GM18867 (cell line): ENCODE measurements around the gene SLC26A8.
A peak's percentile ranks its signal among the peaks of the same experiment; 100 is the strongest.
"Not testable (repeated sequence)": the region's sequence is repeated elsewhere in the genome, so short reads cannot be mapped to it uniquely, and the experiment has no call there.

Experiments
- ATAC-seq: cut with Tn5 transposase; IDR thresholded peaks from one replicate; pipeline ENCODE4 v1.9.1; 2021; ENCODE audit warnings: mild to moderate bottlenecking, moderate library complexity; ENCODE audit not compliant: unreplicated experiment

Gene SLC26A8

GRCh38 chr6:36018339-36018738, 6.1 kb downstream of the SLC26A8 start:
- ATAC-seq, result no peak

DNA sequence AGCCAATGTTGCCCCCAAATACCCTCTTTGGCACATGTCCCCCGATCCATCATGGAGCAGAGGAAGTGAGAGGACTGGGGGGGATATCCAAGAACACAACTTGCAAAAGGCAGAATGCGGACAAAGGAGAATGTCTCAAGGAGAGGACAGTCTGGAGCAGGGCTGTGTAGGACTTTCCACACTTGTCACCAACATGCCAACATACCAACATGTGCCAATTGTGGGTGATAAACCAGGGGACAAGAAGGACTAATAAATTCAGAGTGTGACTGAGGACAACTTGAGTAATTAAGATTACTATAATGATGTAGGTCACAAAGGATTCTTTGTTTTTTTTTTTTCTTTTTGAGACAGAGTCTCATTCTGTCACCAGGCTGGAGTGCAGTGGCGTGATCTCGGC, 8.8 kb downstream of the SLC26A8 start:
- ATAC-seq, result no peak

DNA sequence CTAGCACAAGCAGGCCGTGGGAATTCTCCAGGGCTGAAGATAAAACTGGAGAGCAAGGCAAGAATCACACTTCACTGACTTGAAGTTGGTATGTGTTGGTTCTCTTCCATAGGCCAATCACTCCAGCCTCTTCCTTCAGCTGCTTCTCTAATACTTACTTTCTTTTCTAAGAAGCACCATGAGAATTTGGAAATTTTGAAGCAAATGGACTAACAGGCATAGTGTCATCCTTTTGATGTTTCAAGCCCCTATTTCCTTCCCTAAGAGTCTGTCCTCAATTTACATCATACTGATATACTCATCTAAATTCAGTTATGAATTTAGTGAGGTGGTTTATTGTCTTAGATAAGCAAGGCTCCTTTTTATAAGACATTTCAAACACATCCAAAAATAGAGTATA, 24.0 kb downstream of the SLC26A8 start:
- no peak for ATAC-seq

DNA sequence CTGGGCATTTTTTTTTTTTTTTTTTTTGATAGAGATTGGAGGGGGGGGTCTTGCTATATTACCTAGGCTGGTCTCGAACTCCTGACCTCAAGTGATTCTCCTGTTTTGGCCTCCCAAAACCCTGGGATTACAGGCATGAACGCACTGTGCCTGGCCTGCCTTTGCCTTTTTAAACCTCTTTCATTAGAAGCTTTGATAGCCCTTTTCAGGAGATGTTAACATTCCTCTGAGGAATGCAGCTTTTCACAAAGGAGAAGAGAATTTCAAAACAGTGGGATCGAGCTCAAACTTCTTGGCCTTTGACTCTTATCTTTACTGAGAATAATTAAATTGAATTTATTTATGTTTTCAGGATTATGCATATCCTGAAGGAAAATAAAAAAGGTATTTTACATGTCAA, 31.3 kb downstream of the SLC26A8 start:
- ATAC-seq, result no peak

DNA sequence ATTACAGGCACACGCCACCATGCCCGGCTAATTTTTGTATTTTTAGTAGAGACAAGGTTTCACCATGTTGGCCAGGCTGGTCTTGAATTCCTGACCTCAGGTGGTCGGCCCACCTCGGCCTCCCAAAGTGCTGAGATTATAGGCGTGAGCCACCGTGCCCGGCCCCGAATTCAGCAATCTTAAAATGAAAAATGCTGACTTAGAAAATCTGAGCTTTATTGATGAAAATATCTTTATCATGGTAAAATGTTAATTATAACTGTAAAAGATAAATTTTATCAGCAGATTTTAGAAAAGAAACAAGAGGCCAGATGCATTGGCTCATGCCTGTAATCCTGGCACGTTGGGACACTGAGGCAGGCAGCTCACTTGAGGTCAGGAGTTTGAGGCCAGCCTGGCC, 36.4 kb downstream of the SLC26A8 start:
- ATAC-seq, result not testable (repeated sequence)

- ATAC-seq, result no peak
Measured at GRCh38 chr6:35984701-35985100, 39.7 kb downstream of the SLC26A8 start.

DNA sequence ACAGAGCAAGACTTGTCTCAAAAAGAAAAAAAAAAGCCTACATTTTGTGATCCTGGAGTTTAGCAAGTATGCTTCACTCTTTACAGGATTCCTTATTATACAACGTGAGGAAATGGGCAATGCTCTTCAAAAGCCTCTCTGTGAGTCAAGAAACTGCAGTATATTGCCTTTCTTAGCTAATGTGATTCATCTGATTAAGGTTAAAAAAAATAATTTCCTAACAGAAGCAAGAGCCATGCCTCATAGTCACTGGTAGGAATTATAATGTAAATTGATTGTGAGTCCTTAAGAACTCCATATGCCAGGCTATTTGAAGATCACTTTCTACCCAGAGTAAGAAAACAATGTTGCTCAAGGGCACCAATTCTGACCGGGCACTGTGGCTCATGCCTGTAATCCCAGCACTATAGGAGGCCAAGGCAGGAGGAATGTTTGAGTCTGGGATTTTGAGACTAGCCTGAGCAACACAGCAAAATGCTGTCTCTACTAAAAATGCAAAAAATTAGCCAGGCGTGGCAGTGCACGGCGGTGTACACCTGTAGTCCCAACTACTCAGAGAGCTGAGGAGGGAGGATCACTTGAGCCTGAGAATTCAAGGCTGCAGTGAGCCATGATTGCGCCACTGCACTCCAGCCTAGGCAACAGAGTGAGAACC, 43.3 kb downstream of the SLC26A8 start:
- ATAC-seq, result no peak

- ATAC-seq, result not testable (repeated sequence)
Measured at GRCh38 chr6:35980126-35980525, 44.3 kb downstream of the SLC26A8 start.

DNA sequence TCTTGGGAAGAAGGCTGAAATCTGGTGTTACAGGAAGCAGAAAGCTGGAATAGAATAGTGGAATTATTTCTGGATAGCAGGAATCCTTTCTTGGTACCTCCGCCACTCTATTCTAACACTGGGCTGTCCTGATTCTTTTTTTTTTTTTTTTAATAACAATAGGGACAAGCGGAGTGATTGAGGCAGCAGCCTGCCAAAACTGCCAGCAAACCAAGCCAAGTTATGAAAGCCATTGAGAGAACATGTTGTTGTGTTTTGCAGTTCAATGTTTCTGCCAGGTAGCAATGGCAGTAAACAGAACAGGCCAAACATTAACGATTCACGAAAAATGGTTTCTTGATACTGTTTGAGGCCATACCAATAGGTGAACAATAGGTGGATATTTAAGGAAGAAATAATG, 47.1 kb downstream of the SLC26A8 start:
- ATAC-seq, result no peak

DNA sequence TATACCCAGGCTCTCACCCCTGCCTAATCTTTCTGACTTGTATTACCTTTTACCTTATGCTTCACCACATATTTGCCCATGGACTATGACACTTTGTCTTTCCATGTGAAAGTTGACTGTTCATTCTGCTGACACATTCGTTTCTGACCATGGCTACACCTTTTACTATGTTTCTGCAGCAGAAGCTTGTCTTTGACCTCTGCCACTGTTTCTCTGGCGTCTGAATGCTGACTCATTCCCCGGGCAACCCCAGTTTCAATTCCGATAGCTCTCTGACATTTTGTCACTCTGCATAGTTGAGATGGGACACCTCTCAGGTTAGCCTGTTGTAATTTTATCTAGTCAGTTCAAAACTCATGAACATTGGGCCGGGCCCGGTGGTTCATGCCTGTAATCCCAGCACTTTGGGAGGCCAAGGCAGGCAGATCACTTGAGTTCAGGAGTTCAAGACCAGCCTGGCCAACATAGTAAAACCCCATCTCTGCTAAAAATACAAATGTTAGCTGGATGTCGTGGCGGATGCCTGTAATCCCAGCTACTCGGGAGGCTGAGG, 50.7 kb downstream of the SLC26A8 start:
- ATAC-seq, result peak; percentile 93

DNA sequence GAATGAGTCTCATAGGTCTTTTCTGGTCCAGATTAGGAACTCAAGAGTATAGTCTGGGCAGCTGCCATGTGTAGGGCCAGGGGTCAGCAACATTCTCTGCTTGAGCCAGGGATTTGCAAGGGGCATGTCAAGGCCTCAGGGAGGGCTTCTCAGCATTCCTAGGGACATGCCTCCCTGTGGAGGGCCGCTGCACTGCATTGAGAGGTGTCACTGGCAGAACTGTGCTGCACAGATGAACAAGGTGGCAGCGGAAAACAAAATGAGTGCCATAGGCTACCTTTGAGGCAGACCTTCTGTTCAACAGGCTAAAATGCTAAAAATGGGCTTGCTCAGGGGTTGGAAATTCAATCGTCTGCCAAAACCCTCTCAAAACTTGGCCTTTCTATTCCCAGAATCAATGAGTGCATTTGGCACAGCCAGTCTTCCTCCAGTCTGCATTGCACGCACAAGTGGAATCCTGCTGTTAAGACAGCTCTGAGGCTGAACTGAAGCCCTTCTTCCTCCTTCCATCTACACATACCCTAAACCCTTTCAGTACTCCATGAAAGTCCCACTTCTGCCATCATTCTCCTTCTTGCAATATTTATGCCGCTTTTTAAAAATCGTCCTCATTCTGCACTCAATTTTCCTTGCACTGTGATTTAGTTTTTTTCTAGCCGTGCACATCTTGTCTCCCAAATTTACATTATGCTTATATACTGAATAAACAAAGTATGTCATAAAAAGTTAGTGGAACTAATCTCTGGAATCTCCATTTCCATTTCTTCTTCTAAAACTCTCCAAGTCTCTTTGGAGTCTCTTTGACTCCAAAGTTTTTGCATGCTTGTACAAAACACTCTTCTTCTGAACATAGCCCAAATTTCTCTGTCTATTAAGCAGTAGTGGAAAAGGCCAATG, 51.7 kb downstream of the SLC26A8 start:
- no peak for ATAC-seq

DNA sequence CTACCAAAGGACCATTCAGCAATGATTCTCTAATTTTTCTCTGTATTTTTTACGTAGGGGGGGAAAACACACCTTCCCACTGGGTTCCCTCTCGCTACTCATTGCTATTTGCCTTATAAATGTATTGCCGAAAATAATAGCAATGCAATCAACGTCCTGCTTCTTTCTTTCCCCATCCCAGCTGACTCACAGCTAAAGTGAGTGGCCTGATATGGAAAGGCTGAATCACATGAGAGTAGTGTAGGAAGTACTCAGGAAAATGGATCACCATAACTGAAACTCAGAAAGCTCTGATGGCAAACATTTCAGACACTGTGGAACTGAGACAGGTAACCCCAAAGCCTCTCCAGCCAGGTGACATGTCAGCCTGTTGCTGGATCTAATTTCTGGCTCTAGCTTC, 54.3 kb downstream of the SLC26A8 start:
- ATAC-seq, result no peak

- ATAC-seq, result no peak
Measured at GRCh38 chr6:35969646-35970045, 54.8 kb downstream of the SLC26A8 start.

DNA sequence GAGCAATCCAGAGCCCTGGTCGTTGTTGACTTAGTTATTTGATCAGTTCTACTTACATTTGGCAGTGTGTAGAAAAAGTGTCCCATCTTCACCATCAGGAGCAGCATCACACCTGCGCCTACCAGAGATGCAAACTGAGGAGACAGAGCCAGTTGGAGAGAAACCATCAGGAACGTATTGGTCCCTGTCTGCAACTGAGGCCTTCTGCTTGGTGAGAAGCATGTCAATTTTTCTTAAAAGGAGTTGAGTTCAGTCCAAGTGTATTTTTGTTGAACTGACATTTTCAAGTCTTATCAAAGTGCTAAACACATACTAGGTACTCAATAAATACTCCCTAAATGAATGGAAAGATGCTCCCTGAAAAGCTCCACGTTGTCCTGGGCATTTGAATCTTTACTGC, 55.6 kb downstream of the SLC26A8 start:
- ATAC-seq, result no peak

DNA sequence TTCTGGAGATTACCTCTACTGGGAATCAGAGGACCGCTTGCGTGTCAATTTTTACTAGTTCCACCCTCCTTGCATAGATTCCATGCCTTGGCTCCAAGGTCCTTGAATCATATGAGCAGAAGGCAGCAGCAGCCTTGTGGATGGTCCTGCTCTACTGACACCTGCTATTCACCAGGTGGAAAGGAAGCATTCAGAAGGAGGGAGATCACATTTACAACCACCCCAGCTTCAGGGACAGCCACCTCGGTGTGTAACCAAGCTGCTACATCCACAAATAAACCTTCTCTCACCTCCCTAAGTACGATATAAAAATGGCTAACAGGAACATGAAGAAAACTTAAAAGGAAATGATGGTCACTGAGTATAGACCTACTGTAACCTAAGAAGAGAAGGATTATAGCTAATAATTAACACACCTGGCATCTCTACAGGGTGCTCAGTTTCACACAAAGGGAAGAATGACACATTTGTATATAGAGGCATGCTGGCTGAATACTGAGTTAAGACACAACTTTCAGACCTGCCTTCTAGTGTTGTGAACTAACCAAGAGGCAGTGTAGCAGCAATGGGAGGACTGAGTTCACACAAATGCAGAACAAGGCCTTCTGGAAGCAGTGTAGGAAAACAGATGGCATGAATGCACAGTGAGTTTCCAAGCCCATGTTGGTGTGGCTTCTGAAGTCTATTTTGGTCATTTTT, 57.2 kb downstream of the SLC26A8 start:
- no peak for ATAC-seq

DNA sequence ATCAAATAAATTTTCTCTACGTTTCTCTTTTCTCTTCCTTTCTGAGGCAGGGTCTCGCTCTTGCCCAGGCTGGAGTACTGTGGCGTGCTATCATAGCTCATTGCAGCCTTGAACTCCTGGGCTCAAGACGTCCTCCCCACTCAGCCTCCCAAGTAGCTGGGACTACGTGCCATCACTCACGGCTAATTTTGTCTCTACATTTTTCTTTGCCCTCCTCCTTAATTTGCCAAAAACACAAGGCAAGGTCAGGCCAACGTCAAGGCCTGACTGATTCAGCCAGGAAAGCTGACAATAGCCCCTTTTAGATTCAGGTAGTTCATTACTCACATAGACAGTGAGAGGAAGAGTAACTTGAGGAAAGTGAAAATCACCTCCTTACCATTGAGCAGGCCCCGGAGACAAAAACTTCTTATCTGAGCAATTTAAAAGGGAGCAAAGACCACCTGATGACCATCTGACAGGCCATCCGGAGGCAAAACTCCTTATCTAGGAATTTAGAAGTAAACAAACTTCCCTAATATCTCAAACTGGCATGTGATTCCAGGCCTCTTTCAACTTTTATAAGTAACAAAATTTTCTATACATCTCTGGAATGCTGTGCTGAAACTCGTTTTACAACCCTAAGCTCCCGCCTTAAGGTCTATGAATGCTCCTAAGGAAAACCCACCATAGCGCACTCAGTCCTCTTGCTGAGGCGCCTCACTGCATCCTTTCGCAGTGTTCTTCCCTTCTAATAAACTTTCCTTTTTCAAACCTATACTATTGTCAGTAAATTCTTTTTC, 61.5 kb downstream of the SLC26A8 start:
- ATAC-seq, result no peak

GRCh38 chr6:35960187-35960586, 64.3 kb downstream of the SLC26A8 start:
- ATAC-seq, result no peak

DNA sequence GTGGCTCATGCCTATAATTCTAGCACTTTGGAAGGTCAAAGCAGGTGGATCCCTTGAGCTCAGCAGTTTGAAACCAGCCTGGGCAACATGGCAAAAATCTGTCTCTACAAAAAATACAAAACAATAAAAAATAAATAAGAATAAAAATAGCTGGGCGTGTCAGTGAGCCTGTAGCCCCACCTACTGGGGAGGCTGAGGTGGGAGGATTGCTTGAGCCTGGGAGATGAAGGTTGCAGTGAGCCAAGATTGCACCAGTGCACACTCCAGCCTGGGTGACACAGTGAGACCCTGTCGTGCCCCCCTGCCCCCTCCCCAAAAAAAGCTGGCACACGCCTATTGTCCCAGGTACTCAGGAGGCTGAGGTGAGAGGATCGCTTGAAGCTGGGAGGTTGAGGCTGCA, 68.5 kb downstream of the SLC26A8 start:
- ATAC-seq, result no peak

DNA sequence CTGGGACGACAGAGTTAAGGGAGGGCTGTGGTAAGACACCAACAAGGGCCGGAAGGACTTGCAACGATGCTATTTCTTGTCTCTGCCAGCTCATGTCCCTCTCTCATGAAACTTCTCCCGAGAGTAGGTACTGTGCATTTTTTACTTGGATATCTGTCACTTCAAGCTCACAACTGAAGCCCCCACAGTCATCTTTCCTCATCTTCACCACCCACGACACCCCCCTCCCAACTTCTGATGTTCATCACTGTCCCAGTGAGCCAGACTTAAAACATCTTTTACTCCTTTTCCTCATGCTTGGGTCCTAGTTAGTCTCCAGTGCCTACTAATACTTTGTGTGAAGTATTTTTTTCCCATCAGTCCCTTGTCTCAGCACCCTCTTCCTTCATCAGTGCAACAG, 68.9 kb downstream of the SLC26A8 start:
- no peak for ATAC-seq

DNA sequence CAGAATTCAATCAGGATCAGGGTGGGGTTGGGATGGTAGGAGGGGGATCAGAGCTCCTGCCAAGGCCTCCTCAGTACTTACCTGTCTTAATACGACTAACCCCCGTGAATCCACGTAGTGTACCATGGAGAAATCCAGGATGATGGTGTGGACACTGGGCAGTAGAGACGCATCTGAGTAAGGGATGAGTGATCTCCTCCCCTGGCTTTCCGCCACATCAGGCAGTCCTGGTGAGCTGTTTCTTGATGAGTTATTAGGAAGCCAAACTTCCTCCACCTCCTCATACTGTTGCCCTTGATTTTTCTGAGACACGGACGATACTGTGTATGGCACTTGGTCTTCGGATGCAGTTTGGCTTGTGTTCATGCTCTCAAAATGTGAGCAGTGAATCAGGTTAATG, 69.4 kb downstream of the SLC26A8 start:
- no peak for ATAC-seq

- ATAC-seq, result no peak
Measured at GRCh38 chr6:35954333-35954732, 70.1 kb downstream of the SLC26A8 start.
